ENCODE results near the gene SOX10.

Gene SOX10

DNA sequence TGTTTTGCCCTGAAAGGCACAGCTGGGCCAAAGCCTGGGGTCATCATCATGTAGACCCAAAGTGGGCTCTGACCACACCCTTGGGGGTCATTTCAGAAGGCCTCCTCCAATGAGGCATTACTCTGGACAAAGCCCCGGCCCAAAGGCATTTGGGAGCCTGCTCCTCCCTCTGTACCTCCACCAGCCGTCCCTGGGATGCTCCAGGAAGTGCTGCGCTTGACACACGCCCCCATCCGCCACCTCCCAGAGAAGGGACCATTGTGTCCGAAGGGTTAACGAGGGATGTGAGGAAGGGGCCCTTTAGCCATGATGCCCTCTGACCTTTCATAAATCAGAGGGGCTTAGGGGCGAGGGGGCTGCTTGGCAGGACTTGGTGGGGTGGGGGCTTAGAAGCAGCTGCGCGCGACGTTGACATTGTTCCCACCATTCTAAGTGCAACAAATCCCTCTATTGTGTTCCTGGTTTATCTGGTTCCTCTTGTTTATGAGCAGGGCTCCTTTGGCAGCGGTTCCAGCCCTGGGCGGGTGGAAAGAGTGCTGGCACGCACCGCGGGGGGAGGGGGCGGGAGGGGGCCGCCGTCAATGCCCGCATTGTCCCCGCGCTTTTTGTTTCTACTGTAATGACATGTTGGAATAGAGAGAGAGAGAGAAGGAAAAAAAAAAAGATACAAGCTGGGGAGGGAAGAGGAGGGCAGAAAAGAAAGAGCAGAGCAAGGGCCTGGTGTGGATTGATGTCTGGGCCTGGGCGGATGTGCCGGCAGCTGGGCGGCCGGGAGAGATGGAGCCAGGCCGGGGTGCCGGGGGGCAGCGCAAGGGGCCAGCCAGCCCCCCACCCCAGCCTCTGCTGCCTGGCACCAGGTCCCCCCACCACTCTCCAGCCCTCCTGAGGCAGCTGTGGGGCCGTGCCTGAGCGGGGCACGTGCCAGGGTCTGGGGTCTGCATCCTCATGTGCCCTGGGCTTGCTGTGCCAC, 32.1 kb upstream of the SOX10 start:
- DNase-seq, result no peak

DNA sequence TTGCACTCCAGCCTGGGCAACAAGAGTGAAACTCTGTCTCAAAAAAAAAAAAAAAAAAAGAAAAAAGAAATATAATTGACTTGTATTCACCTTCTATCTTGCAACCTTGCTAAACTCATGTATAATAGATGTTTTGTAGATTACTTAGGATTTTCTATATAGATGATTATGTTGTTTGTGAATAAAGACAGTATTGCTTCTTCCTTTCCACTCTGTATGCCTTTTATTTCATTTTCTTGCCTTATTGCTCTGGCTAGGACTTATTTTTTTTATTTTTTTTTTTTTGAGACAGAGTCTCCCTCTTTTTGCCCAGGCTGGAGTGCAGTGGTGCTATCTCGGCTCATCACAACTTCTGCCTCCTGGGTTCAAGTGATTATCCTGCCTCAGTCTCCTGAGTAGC, 29.7 kb upstream of the SOX10 start:
- DNase-seq, result no peak

DNA sequence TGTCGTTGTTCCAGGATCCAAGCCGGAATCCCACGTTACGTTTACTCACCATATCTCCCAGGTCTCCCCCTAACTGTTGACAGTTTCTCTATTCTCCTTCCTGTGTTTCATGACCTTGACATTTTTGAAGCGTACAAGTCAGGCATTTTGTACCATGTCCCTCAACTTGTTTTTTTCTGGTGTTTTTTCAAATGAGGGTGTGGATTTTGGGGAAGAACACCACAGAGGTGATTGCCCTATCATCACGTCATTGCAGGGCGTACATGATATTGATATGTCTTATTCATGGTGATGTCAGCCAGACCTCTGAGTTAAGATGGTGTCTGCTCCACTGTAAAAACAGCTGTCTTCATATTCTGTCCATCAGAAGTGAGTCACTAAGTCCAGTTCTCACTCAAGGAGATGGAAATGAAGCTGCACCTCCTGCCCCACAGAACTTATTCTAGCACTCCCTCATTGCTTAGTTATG, 28.3 kb upstream of the SOX10 start:
- no peak for DNase-seq

DNA sequence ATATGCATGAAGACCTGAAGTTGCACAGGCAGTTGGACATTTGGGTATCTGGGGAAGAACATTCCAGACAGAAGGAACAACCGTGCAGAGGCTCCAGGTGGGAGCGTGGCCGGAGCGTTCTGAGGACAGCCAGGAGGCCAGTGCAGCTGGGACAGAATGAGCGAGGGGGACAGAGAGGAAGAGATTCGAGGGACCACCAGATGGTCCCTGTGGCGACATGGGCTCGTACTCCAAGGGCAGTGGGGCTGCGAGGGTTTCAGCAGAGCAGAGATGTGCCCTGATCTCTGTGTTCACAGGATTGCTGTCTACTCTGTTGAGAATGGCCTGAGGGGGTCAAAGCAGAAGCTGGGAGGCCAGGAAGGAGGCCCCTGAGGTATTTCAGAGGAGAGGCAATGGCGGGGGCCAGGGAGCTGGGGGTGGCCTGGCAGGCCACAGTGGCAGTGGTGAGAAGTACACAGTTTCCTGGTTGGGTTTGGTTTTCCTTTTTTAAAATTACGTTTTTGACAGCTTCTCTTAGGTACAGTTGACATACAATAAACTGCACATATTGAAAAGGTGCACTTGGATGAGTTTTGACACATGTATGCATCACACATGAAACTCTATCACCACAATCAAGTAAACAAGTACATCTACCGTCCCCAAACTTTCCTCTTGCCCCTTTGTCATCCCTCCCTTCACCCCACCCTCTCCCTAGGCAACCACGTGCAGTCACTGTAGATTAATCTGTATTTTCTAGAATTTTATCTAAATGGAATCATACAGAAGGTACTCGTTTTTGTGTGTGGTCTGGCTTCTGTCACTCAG, 24.8 kb upstream of the SOX10 start:
- DNase-seq, result no peak

DNA sequence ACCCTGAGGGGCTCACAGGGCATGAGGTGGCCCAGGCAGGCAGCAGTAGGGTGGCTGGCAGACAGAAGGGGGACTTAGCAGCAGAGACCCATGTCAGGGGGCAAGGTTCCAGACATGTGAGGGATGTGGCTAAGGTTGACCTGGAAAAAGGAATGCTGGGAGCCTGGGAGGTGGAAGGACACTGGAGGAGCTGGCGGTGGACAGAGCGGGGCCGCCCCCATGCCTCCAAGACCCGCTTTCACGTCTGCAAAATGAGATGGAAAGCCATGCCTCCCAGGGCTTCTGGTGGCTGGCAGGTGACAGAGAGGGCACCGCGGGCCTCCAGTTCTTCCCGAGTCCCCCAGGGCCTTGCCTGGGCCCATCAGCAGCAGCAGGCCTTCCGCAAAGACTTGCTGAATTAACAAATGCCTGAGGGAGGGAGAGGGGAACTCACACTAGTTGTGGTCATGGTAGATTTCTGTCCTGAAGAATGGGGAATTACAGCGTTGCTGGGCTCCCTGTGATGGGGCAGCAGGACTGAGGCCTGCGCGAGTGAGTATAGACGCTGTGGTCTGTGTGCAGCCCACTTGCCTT, 23.1 kb upstream of the SOX10 start:
- DNase-seq, result no peak

DNA sequence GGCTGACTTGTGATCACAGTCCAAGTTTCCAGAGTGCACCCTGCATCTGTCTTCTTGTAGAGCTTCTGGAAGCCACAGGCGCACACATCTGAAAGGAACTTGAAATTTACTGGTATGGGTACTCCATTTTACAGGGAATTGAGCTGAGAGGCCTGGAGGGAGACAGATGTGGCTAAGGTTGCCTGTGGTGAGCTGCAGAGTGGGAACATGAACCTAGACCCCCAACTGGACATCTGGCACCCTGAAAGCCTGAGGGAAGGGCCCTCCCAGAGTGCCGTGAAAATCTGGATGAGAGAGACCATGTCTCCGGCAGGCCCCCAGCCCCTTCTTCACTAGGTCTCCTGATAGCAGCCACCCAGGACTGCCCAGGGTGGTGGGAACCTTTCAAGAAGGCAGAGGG, 22.6 kb upstream of the SOX10 start:
- no peak for DNase-seq

DNA sequence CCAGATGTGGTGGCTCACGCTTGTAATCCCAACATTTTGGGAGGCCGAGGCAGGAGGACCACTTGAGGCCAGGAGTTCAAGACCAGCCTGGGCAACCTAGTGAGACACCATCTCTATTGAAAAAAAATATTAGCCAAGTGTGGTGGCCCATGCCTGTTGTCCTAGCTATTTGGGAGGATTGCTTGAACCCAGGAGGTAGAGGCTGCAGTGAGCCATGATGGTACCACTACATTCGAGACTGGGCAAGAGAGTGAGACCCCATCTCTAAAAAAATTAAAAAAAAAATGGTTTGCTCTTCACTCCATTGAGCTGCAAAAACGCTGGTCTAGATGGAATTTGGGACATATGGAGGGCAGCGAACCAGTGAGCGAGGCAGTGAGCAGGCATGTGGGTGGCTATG, 21.6 kb upstream of the SOX10 start:
- no peak for DNase-seq

DNA sequence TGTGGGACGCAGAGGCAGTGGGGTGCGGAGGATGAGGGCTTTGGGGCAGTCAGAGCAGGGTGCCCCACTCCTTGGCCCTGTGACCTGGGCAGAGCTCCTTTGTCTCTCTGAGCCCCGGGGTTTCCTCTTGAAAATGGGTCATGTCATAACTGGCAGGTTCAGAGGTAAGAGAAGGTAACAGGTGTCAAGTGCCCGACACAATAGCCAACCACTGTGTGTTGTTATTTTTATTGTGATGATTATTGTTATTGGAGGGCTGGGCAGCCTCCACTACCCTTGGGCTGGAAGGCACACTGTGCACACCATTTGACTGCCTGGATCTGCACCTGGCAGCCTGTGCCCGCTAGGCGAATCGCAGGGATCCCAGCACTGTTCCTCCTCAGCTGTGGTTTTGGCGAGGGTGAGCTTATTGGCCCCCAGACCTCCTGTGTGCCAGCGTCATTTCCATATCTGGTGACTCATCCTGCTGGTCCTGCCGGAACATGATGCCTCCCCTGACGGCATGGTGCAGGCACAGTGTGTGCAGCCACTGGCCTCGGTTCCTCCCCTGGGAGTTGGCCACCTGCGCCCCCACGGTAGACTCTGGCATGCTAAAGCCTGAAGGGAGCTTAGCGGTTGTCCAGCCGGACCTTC, 15.4 kb upstream of the SOX10 start:
- DNase-seq, result no peak

DNA sequence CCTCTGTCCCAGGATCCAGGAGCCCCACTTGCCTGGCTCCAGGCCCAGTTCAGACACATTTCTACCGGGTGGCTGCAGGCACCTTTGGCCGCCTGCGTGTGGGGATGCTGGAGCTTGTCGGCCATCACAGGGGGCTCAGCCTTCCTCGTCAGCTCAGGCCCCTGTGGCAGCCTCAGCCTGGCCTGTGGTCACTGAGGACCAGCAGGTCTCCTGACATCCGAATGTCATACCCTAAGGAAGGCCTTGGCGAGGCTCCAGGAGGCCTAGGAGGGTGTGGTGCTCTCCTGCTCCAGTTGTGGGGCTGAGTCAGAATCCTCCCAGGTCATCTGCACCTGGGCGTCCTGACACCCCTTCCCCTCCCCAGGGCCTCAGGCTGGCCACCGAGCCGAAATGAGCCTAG, 14.9 kb upstream of the SOX10 start:
- no peak for DNase-seq

DNA sequence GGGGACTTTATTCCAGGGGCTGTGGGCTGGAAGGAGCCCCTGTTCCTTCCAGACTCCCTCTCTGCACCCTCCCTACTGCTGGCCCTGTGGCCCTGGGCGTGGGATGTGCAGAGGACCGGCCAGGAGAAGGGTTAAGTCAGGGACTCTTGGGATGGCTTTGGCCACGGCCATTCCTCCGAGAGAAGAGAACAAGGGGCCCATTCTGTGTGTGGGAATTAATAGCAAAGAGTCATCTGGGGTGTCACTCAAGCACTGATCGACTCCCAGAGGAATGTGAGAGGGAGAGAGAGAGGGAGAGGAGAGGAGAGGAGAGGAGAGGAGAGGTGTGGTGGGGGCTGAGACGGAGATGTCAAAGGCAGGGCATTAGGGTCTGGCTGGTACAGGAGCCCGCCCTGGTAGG, 14.2 kb upstream of the SOX10 start:
- no peak for DNase-seq

DNA sequence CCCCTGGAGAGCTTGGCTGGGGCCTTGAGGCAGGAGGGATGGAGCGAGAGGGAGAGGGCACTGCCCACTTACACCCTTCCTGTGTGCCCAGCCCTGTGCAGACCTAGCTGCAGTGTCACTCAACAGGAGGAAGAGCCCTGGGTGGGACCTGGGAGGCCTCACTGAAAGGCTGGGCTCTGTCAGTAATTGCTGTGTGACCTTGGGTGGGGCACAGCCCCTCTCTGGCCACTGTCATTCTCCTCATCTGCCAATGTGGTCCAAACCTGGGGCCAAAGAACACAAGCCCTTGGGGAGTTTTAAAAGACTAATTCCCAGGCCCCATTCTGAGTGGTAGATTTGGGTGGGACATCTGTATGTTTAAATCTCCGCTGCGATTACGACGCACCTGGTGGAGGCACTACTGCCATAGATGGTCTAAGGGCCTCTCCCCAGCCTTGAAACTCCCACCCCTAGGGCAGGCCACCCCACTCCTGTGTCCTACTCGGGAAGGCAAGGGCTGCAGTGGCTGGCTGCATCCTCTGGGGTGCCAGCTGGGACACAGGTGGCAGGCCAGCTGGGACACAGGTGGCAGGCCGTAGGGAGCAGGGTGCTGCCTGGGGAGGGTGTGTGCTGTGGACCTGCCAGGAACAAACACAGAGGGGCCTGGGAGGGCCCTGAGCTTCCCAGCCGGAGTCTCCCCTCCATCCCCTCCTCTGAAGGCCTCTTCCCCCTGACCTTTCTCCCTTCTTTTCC, 12.3 kb upstream of the SOX10 start:
- no peak for DNase-seq

DNA sequence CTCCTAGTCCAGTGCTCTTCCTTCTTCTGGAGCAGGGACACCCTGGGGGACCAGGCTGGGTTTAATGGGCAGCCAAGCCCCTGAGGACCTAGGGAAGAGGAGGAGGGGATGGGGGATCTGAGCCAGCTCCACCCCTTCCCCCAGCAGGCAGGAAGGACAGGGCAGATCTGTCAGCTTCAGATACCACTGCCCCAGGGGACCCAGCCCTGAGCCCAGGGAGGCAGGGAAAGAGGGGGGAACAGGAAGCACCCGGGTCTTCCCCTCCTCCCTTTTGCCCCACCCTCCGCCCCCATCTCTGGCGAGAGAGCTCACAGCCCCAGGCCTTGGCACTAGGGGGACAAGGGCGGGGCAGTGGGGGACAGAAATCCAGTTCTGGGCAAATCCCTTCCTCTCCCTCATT, 11.7 kb upstream of the SOX10 start:
- DNase-seq, result no peak

DNA sequence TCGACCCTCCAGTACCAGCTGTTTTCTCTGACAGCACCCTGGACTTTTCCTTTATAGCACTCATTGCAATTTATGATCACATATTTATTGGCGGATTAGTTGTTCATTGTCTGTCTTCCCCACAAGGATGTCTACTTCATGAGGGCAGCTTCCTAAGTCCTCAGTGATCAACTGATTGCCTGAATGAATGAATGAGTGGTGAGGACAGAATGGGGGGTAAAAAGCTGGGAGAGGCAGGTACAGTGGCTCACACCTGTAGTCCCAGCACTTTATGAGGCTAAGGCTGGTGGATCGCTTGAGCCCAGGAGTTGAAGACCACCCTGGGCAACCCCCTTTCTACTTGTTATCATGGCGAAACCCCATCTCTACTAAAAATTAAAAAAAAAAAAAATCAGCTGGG, 11.1 kb upstream of the SOX10 start:
- no peak for DNase-seq

DNA sequence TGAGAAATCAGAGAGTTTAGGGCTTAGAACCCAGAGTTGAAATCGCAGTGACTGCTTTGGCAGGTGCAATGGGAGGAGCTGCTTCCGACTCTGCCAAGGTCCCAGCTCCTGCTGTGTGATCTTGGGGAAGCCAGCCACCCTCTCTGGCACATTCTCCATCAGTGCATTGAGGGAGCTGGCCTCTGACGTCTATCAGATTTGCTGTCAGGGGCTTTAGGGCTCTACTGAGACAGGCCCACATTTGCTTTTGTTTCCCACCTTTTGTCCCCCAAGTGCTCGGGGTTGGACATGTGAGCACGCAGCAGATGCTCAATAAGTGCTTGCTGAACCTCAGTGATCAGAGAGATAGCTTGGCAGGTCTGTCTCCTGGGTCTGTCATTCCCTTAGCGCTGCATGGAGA, 10.6 kb upstream of the SOX10 start:
- no peak for DNase-seq

DNA sequence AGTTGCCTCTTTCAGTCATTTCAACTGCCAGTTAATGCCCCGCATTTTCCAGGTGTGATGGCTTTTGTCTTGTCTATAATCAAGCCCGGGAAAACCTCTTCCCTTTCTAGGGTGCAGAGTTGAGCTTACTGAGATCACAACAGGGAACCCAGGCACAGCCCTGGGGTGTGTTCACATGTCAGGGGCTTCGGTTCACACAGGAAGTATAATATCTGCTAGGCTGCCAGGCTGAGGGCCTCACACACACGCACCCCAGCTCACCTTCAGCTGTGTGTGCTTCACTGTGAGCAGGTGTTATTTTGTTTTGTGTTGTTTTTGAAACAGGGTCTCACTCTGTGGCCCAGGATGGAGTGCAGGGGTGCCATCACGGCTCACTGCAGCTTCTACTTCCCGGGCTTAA, 9.7 kb upstream of the SOX10 start:
- no peak for DNase-seq

DNA sequence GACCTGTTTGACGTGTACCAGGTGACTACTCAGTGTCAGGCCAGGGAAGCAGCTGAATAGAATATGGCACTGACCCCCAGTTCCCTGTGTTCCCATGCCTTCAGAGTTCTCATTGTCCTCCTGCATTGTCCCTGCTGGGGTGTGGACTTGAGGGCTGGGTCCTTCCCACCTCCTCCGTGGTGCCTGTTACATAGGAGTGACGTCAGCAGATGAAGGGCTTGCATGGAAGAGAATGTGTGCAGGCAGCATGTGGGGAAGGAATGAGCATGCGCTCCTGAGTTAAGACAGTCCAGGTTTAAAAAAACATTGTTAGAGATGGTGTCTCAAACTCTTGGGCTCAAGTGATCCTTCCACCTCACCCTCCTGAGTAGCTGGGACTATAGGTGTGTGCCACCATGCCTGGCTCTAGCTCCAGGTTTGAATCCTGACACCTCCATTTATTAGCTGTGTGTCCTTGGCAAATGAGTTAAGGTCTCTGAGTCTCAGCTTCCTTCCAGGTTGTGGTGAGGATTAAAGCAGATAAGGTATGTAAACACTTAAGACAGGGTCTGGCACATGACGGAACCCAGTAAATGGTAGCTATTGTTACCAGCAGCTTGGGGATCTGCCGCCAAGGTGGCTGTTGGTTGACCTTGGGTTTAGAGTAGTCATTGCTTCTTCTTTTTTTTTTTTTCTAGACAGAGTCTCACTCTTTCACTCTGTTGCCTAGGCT, 7.5 kb upstream of the SOX10 start:
- no peak for DNase-seq

DNA sequence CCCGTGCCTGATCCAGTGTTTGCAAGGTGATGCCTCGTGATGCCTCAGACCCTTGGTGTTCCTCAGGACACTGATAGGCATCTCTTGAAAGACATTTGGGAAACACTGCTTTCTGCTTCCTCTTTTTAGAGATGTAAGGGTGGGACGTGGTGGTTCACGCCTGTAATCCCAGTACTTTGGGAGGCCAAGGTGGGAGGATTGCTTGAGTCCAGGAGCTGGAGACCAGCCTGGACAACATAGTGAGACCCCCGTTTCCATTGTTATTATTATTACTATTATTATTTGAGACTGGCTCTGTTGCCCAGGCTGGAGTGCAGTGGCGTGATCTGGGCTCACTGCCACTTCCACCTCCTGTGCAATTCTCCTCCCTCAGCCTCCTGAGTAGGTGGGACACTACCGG, 6.5 kb upstream of the SOX10 start:
- no peak for DNase-seq

DNA sequence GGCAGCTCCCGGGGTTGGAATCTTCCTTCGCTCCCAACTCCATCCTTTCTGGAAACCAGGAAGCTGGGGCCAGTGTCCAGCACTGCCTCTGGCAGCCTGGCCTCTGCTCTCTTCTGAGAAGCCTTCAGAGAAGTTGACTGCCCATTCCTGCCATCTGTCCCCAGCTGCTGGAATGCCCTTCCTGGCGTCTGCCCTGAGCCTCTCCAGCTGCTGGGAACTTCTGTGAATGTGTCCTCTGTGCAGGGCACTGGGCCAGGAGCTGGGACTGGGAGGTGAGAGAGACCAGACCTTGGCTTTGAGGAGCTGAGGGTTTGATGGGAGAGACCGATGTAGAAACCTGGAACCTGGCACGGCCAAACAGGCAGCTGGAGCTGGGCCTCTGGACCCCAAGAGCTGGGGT, 5.9 kb upstream of the SOX10 start:
- no peak for DNase-seq

DNA sequence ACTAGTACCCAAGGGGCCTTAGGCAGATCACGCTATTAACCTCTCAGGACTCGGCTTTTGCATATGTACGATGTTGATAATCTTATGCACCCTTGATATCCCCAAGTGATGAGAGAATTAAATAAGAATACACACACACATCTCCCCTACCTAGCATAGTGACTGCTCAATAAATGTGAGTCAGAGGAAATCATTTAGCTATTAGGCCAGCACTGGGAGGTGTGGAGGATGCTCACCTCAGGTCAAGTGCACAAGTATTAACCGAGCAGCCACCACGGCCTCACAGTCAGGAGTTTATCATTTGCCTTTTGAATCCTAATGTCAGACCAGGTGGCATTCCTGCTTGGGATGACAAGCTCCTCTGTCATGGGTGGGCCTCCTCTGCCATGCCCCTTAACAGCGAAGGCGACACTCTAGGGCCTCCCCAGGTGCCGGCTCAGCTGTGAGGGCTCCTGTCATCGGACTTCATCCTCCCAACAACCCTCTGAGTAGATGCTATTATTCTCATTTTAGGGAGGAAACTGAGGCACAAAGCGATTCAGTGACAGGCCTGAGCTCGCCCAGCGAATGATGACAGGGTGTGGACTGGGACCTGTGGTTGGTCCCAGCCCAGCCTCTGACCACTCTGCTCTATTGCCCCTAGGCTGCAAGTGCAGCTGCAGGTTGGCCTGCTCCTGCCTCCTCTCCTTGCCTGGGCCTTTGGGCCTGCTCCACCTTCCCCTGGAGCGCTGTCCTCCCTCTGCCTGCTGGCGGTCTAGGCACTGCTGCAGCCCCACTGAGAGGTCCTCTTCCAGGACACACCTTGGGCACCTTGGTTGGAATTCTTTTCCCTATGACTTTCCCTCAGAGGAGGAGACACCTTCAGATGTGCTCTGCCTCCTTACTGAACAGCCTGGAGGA, 5.0 kb upstream of the SOX10 start:
- no peak for DNase-seq

DNA sequence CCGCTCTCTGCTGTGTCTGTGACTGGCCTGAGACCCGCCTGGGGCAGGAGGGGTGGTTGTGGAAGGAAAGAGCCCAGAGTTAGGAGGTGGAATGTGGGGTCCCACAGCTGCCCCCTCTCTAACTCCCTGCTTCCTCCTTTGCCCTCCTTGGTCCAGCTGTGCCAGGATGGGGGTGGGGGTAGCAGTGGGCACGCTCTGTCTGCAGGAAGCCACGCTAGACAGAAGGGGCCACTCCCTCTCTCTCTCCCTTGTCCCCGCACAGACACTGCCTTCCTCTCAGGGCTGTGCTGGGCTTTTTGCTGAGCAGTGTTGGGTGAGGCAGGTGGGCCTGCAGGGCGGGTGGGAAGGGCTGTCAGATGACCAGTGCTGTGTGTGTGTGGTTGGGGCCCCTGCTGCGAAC, 2.0 kb upstream of the SOX10 start:
- DNase-seq, result no peak

Data from NCI-H187 treated with DMSO at 0.1 percent for 48 hours (cell line).